Measurements from ENCODE around the gene ELANE. TPM values are rescaled to one million over a fixed set of nuclear protein-coding genes. Genes with fewer than 3 reads are reported as not detected.

The ELANE gene
- total RNA-seq, 4 donors from 2014 or later, result 1.9 to 2.1 (median 2.1) TPM; not detected in 1

GRCh38 chr19:804419-805165 lies 47.5 kb upstream of the ELANE start:
- Histone ChIP-seq H3K27me3 (no peaks in the 10 kb centered on the region), H3K4me1 (peaks cover 34 to 40% of the 10 kb centered on the region in 2 donors), H3K36me3 (peaks cover 60 to 61% of the 10 kb centered on the region in 2 donors), H3K4me3 (replicated peaks in 1 of 3) (no peak overlapping the region), H3K27ac (no peak overlapping the region), H3K9me3 (no peaks in the 10 kb centered on the region)
- no peak for DNase-seq
- intact Hi-C loops (cut with DNase I), result no loop called here
- TF ChIP-seq POLR2A (IDR thresholded peaks at IDR 0.05), result no peak
- TF ChIP-seq CTCF (IDR thresholded peaks at IDR 0.05), result no peak
- WGBS, 2 donors, result 96% methylated on average over 14 to 26 of the region's 53 CpGs

- Histone ChIP-seq H3K27ac (no peak overlapping the region), H3K4me1 (peaks cover 28 to 34% of the 10 kb centered on the region in 2 donors), H3K36me3 (peaks cover 66% of the 10 kb centered on the region in 2 donors), H3K4me3 (replicated peaks in 1 of 3) (no peak overlapping the region), H3K27me3 (no peaks in the 10 kb centered on the region), H3K9me3 (no peaks in the 10 kb centered on the region)
- TF ChIP-seq CTCF (IDR thresholded peaks at IDR 0.05), result no peak
- no peak for TF ChIP-seq POLR2A (IDR thresholded peaks at IDR 0.05)
- intact Hi-C loops (cut with DNase I), result no loop called here
- DNase-seq, result no peak
- WGBS, 2 donors, result 90 to 100% methylated on average over 6 to 9 of the region's 33 CpGs
Measured at GRCh38 chr19:805166-805551, 46.9 kb upstream of the ELANE start.

GRCh38 chr19:805600-806550 lies 46.2 kb upstream of the ELANE start:
- intact Hi-C loops (cut with DNase I), result no loop called here
- H3K27me3 ChIP-seq, result no peaks in the 10 kb centered on the region
- peak in 1 of 2 donors; percentile 3 for DNase-seq
- peaks cover 21 to 27% of the 10 kb centered on the region in 2 donors for H3K4me1 ChIP-seq
- TF ChIP-seq POLR2A (IDR thresholded peaks at IDR 0.05), result no peak
- no peak for TF ChIP-seq CTCF (IDR thresholded peaks at IDR 0.05)
- peaks cover 73 to 74% of the 10 kb centered on the region in 2 donors for H3K36me3 ChIP-seq
- no peaks in the 10 kb centered on the region for H3K9me3 ChIP-seq
- H3K4me3 ChIP-seq (replicated peaks in 1 of 3), result no peak overlapping the region
- H3K27ac ChIP-seq, result no peak overlapping the region
- 94% methylated on average over 44 to 58 of the region's 93 CpGs for WGBS, 2 donors

- no peak for TF ChIP-seq CTCF (IDR thresholded peaks at IDR 0.05)
- no peak for TF ChIP-seq POLR2A (IDR thresholded peaks at IDR 0.05)
- H3K27me3 ChIP-seq, result no peaks in the 10 kb centered on the region
- no peaks in the 10 kb centered on the region for H3K9me3 ChIP-seq
- no peak overlapping the region for H3K27ac ChIP-seq
- peaks cover 10 to 17% of the 10 kb centered on the region in 2 donors for H3K4me1 ChIP-seq
- H3K4me3 ChIP-seq (replicated peaks in 1 of 3), result no peak overlapping the region
- peaks cover 82 to 84% of the 10 kb centered on the region in 2 donors for H3K36me3 ChIP-seq
- intact Hi-C loops (cut with DNase I), result no loop called here
- DNase-seq, result no peak
- 93% methylated on average over 31 to 34 of the region's 34 CpGs for WGBS, 2 donors
Measured at GRCh38 chr19:806815-807421, 45.2 kb upstream of the ELANE start.

Data from thyroid gland (tissue), 4 donors.